Hepatocyte (in vitro differentiated cells): ENCODE results near the gene TBC1D12. TPM values are rescaled to one million over a fixed set of nuclear protein-coding genes. Genes with fewer than 3 reads are reported as not detected.

ENCODE experiments used
- DNase-seq: peaks from one replicate; pipeline ENCODE4 v3.0.0-alpha.2; 2016; ENCODE audit warnings: low spot score
- H2AFZ ChIP-seq: fragments of 200-600 bp; sonication (generic); 2 replicates; pipeline ENCODE4 v1.6.0; 2016; ENCODE audit warnings: antibody characterized with exemption, mild to moderate bottlenecking
- H3K27ac ChIP-seq: fragments of 200-600 bp; sonication (generic); 2 replicates; pipeline ENCODE4 v1.5.1; 2016; ENCODE audit warnings: mild to moderate bottlenecking
- H3K27me3 ChIP-seq: fragments of 200-600 bp; sonication (generic); 2 replicates; pipeline ENCODE4 v1.6.1; 2016
- H3K36me3 ChIP-seq: fragments of 200-600 bp; sonication (generic); replicated peaks from 2 replicates; pipeline ENCODE4 v1.5.1; 2016; ENCODE audit warnings: low read depth; ENCODE audit not compliant: insufficient read depth
- H3K4me1 ChIP-seq: fragments of 200-600 bp; sonication (generic); 2 replicates; pipeline ENCODE4 v1.5.1; 2016; ENCODE audit warnings: mild to moderate bottlenecking, moderate library complexity; ENCODE audit not compliant: insufficient read depth
- H3K4me2 ChIP-seq: fragments of 200-600 bp; sonication (generic); 2 replicates; pipeline ENCODE4 v1.6.0; 2016
- H3K4me3 ChIP-seq: fragments of 200-600 bp; sonication (generic); 2 replicates; pipeline ENCODE4 v1.5.1; 2016; ENCODE audit warnings: mild to moderate bottlenecking
- H3K79me2 ChIP-seq: fragments of 200-600 bp; sonication (generic); 2 replicates; pipeline ENCODE4 v1.6.0; 2017; ENCODE audit warnings: mild to moderate bottlenecking
- H3K9me2 ChIP-seq: fragments of 200-600 bp; sonication (generic); replicated peaks from 2 replicates; pipeline ENCODE4 v1.6.0; 2017; ENCODE audit warnings: mild to moderate bottlenecking; ENCODE audit not compliant: insufficient read depth
- H3K9me3 ChIP-seq: fragments of 200-600 bp; sonication (generic); 2 replicates; pipeline ENCODE4 v1.5.1; 2016; ENCODE audit warnings: low read depth, mild to moderate bottlenecking
- H4K20me1 ChIP-seq: fragments of 200-600 bp; sonication (generic); 2 replicates; pipeline ENCODE4 v1.6.0; 2016; ENCODE audit warnings: mild to moderate bottlenecking; ENCODE audit not compliant: insufficient read depth, poor library complexity, severe bottlenecking
- EZH2 ChIP-seq: fragments of 200-600 bp; sonication (generic); IDR thresholded peaks from 2 replicates; pipeline ENCODE4 v1.6.1; 2016; ENCODE audit warnings: antibody characterized with exemption, mild to moderate bottlenecking, borderline replicate concordance
- EZH2phosphoT487 ChIP-seq: fragments of 200-600 bp; sonication (generic); IDR thresholded peaks from one replicate; pipeline ENCODE4 v1.6.1; 2018; ENCODE audit warnings: antibody characterized with exemption, mild to moderate bottlenecking, low read depth, moderate library complexity; ENCODE audit not compliant: unreplicated experiment, severe bottlenecking
- WGBS: methylation state at CpG from one replicate; pipeline ENCODE4 v1.1.6; 2016; ENCODE audit warnings: low lambda C conversion rate; ENCODE audit errors: missing lambda C conversion rate; 5-methylcytosine and 5-hydroxymethylcytosine counted together
- polyA plus RNA-seq: library from polyadenylated mRNA; unstranded; fragments of >200 nt; fragmentation: Nextera tagmentation; extraction: Ambion mirVana; gene quantifications from 2 replicates; pipeline ENCODE4 v1.2.1, GENCODE V29; 2016
- total RNA-seq: library from RNA; depleted of rRNA; stranded (reverse); fragments of >200 nt; gene quantifications from 2 replicates; pipeline ENCODE4 v1.2.3, GENCODE V29; 2014
- TF ChIP-seq, protein P1 (sequence below): fragments of 200-600 bp; sonication (generic); IDR thresholded peaks from 2 replicates; pipeline ENCODE4 v1.5.1; 2016; ENCODE audit warnings: antibody characterized with exemption, mild to moderate bottlenecking; ENCODE audit not compliant: poor library complexity

Gene TBC1D12
- total and polyA plus RNA-seq, 2 experiments from 2014 or later = 9.2 to 15.6 TPM

DNA sequence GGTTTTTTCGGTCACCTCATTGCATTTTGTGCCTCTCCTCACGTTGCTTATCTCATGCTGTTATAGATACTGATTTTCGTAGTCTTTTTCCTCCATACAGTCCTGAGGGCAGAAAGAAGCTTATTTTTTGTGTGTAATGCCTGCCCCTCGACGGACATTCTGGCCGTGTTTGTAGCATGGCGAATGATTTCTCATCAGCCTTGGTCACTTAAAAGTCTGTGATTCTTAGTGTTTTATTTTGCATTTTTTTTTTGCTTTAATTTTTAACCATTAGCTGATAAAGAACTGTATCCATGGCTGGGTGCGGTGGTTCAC lies 39.1 kb upstream of the TBC1D12 start:
- no peaks in the 10 kb centered on the region for H3K9me2 ChIP-seq
- WGBS = 47% methylated on average over 8 of the region's 8 CpGs
- TF ChIP-seq EZH2phosphoT487 = no peak
- TF ChIP-seq, protein P1, sequence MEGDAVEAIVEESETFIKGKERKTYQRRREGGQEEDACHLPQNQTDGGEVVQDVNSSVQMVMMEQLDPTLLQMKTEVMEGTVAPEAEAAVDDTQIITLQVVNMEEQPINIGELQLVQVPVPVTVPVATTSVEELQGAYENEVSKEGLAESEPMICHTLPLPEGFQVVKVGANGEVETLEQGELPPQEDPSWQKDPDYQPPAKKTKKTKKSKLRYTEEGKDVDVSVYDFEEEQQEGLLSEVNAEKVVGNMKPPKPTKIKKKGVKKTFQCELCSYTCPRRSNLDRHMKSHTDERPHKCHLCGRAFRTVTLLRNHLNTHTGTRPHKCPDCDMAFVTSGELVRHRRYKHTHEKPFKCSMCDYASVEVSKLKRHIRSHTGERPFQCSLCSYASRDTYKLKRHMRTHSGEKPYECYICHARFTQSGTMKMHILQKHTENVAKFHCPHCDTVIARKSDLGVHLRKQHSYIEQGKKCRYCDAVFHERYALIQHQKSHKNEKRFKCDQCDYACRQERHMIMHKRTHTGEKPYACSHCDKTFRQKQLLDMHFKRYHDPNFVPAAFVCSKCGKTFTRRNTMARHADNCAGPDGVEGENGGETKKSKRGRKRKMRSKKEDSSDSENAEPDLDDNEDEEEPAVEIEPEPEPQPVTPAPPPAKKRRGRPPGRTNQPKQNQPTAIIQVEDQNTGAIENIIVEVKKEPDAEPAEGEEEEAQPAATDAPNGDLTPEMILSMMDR = no peak
- TF ChIP-seq EZH2 = no peak
- DNase-seq = no peak
- peak overlapping the region; percentile 38 for H3K27ac ChIP-seq
- H2AFZ ChIP-seq = peak overlapping the region; percentile 88
- no peaks in the 10 kb centered on the region for H3K9me3 ChIP-seq
- H4K20me1 ChIP-seq = no peaks in the 10 kb centered on the region
- no peak overlapping the region for H3K4me3 ChIP-seq
- no peaks in the 10 kb centered on the region for H3K36me3 ChIP-seq
- no peaks in the 10 kb centered on the region for H3K27me3 ChIP-seq
- H3K79me2 ChIP-seq = peaks cover 24% of the 10 kb centered on the region
- H3K4me2 ChIP-seq = peak overlapping the region; percentile 78
- H3K4me1 ChIP-seq = peaks cover 11% of the 10 kb centered on the region

DNA sequence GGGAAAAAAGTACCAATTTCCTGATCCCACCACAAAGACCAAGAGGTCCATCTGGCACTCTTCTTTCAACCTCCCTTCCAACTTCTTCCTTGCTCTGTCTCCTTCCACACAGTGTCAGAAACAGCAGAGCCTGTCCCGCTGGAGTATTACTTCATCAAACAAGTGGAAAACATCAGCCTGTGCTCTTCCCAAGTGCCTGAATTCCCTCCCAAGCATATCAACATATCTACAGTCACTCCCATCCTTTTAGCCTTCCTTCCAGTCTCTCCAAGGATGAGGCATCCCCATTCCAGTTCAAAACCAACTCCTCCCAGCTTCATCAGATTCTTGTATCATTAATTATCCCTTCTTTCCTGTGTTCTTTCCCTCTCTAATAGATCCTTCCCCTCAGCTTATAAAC lies 37.9 kb upstream of the TBC1D12 start:
- TF ChIP-seq, protein P1 = no peak
- no peak for TF ChIP-seq EZH2
- no peak for TF ChIP-seq EZH2phosphoT487

DNA sequence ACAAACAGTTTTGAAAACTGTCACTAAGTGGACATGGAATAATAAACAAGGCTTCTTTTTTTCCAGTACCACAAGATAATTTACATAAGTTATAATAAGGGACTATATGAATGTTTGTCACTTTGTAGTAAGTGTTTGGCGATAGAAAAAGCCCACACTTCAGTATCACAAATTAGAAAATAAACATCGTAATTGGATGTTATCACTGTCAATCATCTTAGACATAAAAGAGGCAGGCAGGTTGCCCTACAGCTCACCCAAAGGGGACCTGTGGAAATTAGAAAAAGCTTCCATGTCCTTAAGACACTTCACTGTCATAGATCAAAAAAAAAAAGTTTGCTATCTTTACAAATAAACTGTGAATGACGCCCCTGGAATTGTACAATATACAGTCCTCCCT lies 36.0 kb upstream of the TBC1D12 start:
- Histone ChIP-seq H3K4me1 (peaks cover 5% of the 10 kb centered on the region), H3K27ac (no peak overlapping the region), H3K36me3 (no peaks in the 10 kb centered on the region), H3K9me3 (no peaks in the 10 kb centered on the region), H3K4me3 (no peak overlapping the region), H3K4me2 (no peak overlapping the region), H4K20me1 (no peaks in the 10 kb centered on the region), H3K27me3 (no peaks in the 10 kb centered on the region), H2AFZ (no peak overlapping the region), H3K79me2 (peaks cover 6% of the 10 kb centered on the region), H3K9me2 (no peaks in the 10 kb centered on the region)
- no peak for TF ChIP-seq EZH2
- no peak for TF ChIP-seq EZH2phosphoT487
- TF ChIP-seq, protein P1 = no peak
- WGBS = 93% methylated on average over 3 of the region's 3 CpGs
- DNase-seq = no peak

More for the DNA sequence above, 37.9 kb upstream of the TBC1D12 start:
- Histone ChIP-seq H3K27ac (no peak overlapping the region), H4K20me1 (no peaks in the 10 kb centered on the region), H3K79me2 (peaks cover 22% of the 10 kb centered on the region), H3K4me2 (no peak overlapping the region), H3K9me3 (no peaks in the 10 kb centered on the region), H3K4me1 (peaks cover 11% of the 10 kb centered on the region), H3K9me2 (no peaks in the 10 kb centered on the region), H3K4me3 (no peak overlapping the region), H3K36me3 (no peaks in the 10 kb centered on the region), H2AFZ (no peak overlapping the region), H3K27me3 (no peaks in the 10 kb centered on the region)
- DNase-seq = no peak
- WGBS = 79% methylated on average over 1 of the region's 1 CpG

DNA sequence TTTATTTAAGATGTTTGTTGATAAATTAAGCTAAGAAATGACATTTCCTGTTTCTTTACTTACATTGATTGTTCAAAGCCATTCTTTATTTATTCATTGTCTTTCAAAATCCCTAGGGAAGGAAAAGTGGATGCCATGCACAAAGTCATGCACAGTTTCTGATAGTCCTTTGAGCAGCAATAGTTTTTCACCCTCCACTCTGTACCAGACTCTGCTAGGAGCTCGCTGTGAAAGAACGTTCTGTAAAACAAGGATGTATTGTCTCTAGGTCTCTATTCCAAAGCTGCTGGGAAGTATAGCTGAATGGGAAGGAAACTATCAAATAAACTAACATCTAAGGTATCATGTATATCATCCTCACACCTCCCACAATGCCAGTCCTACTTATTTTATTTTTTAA lies 31.8 kb upstream of the TBC1D12 start:
- no peak for TF ChIP-seq EZH2
- TF ChIP-seq, protein P1 = no peak
- no peak for TF ChIP-seq EZH2phosphoT487
- Histone ChIP-seq H3K27me3 (no peaks in the 10 kb centered on the region), H2AFZ (no peak overlapping the region), H3K9me2 (no peaks in the 10 kb centered on the region), H3K27ac (no peak overlapping the region), H4K20me1 (no peaks in the 10 kb centered on the region), H3K4me2 (no peak overlapping the region), H3K4me1 (no peaks in the 10 kb centered on the region), H3K4me3 (no peak overlapping the region), H3K79me2 (no peaks in the 10 kb centered on the region), H3K36me3 (no peaks in the 10 kb centered on the region), H3K9me3 (no peaks in the 10 kb centered on the region)
- DNase-seq = no peak
- 84% methylated on average over 2 of the region's 2 CpGs for WGBS
